GM06990 (cell line): Measurements from ENCODE around the gene TEX22.

Source experiments
- DNase-seq: peaks from one replicate; pipeline ENCODE4 v3.0.0-alpha.2; 2011; ENCODE audit not compliant: insufficient read length; ENCODE audit errors: extremely low read depth
- H3K27me3 ChIP-seq: replicated peaks from 2 replicates; pipeline ENCODE4 v1.6.0; 2011; ENCODE audit warnings: low read length; ENCODE audit not compliant: control insufficient read depth, insufficient read depth
- H3K36me3 ChIP-seq: 2 replicates; pipeline ENCODE4 v1.5.1; 2011; ENCODE audit warnings: low read length; ENCODE audit not compliant: control insufficient read depth, insufficient read depth
- H3K4me3 ChIP-seq: replicated peaks from 2 replicates; pipeline ENCODE4 v1.5.1; 2011; ENCODE audit warnings: low read depth, mild to moderate bottlenecking, control low read depth, low read length
- CTCF ChIP-seq: IDR thresholded peaks from 2 replicates; pipeline ENCODE4 v1.5.1; 2011; ENCODE audit warnings: low read length, control low read depth, mild to moderate bottlenecking, inconsistent platforms; ENCODE audit not compliant: insufficient read depth, poor library complexity, severe bottlenecking

The TEX22 gene

GRCh38 chr14:105384605-105385321 lies 13.6 kb upstream of the TEX22 start:
- DNase-seq = peak; percentile 4
- H3K36me3 ChIP-seq = no peaks in the 10 kb centered on the region
- no peak overlapping the region for H3K4me3 ChIP-seq
- no peak for TF ChIP-seq CTCF
- H3K27me3 ChIP-seq = no peaks in the 10 kb centered on the region

- no peak for TF ChIP-seq CTCF
- no peaks in the 10 kb centered on the region for H3K36me3 ChIP-seq
- peak; percentile 1 for DNase-seq
- H3K4me3 ChIP-seq = no peak overlapping the region
- H3K27me3 ChIP-seq = no peaks in the 10 kb centered on the region
Measured at GRCh38 chr14:105385322-105385637, 13.1 kb upstream of the TEX22 start.

- H3K27me3 ChIP-seq = no peaks in the 10 kb centered on the region
- peak; percentile 4 for DNase-seq
- no peak overlapping the region for H3K4me3 ChIP-seq
- H3K36me3 ChIP-seq = no peaks in the 10 kb centered on the region
- TF ChIP-seq CTCF = no peak
Measured at GRCh38 chr14:105385698-105386365, 12.5 kb upstream of the TEX22 start.

- no peaks in the 10 kb centered on the region for H3K27me3 ChIP-seq
- no peaks in the 10 kb centered on the region for H3K36me3 ChIP-seq
- no peak overlapping the region for H3K4me3 ChIP-seq
- TF ChIP-seq CTCF = no peak
- peak; percentile 7 for DNase-seq
Measured at GRCh38 chr14:105386581-105387529, 11.5 kb upstream of the TEX22 start.

- Histone ChIP-seq H3K27me3 (no peaks in the 10 kb centered on the region), H3K36me3 (no peaks in the 10 kb centered on the region), H3K4me3 (no peak overlapping the region)
- peak; percentile 2 for DNase-seq
- TF ChIP-seq CTCF = no peak
Measured at GRCh38 chr14:105387530-105387922, 10.8 kb upstream of the TEX22 start.
